Naive thymus-derived CD4-positive, alpha-beta T cell (primary cell): ENCODE data around the gene ATP6V0E1. TPM values are rescaled to one million over a fixed set of nuclear protein-coding genes. Genes with fewer than 3 reads are reported as not detected.
"Not testable (repeated sequence)": the region's sequence is repeated elsewhere in the genome, so short reads cannot be mapped to it uniquely, and the experiment has no call there.

ENCODE experiments used
- ATAC-seq: fragments of 150-1000 bp; cut with Tn5 transposase; 2 replicates; pipeline ENCODE4 v1.10.0; 2021; ENCODE audit warnings: mild to moderate bottlenecking, moderate library complexity
- CTCF ChIA-PET: fragments of 350-600 bp; sonication (Branson Sonifier 250); formaldehyde crosslinking; loops from one replicate; lab custom pipeline; 2021; ENCODE audit warnings: antibody characterized with exemption; lab: Charles Lee
- POLR2A ChIA-PET: fragments of 350-600 bp; sonication (Branson Sonifier 250); formaldehyde crosslinking; loops from one replicate; lab custom pipeline; 2021; ENCODE audit warnings: antibody characterized with exemption, inconsistent platforms; lab: Charles Lee
- DNase-seq, 9 donors: peaks; one replicate each; pipeline versions ENCODE4 v3.0.0 to v3.0.0-alpha.2; 2020 to 2022; ENCODE audit warnings: mixed read lengths in 1 of 9
- H3K27ac ChIP-seq: one replicate; pipeline ENCODE4 v1.7.0; 2013; ENCODE audit warnings: mild to moderate bottlenecking, low read depth, low read length, moderate library complexity
- H3K27me3 ChIP-seq, 2 donors: one replicate each; pipeline ENCODE4 v1.7.0; 2013; ENCODE audit warnings: low read length in 2 of 2, mild to moderate bottlenecking in 2 of 2, moderate library complexity in 2 of 2; ENCODE audit not compliant: control insufficient read depth in 2 of 2, insufficient read depth in 2 of 2
- H3K36me3 ChIP-seq, 3 experiments: 1 replicate in 2 of 3; 2 replicates in 1 of 3; pipeline ENCODE4 v1.7.0; 2013; ENCODE audit warnings: low read length in 3 of 3, mild to moderate bottlenecking in 3 of 3, moderate library complexity in 1 of 3; ENCODE audit not compliant: insufficient read depth in 3 of 3, control insufficient read depth in 2 of 3
- H3K4me1 ChIP-seq, 2 donors: one replicate each; pipeline ENCODE4 v1.7.0; 2013; ENCODE audit warnings: low read length in 2 of 2, mild to moderate bottlenecking in 2 of 2, moderate library complexity in 1 of 2; ENCODE audit not compliant: control insufficient read depth in 2 of 2, insufficient read depth in 2 of 2
- H3K4me3 ChIP-seq: 2 replicates; pipeline ENCODE4 v1.7.0; 2013; ENCODE audit warnings: mild to moderate bottlenecking, low read length
- H3K9me3 ChIP-seq, 3 experiments: 1 replicate in 2 of 3; 2 replicates in 1 of 3; pipeline ENCODE4 v1.7.0; 2013; ENCODE audit warnings: low read length in 3 of 3; ENCODE audit not compliant: control insufficient read depth in 2 of 3
- H3K27ac Mint-ChIP-seq, 9 donors: one replicate each; pipeline ENCODE4 v1.8.0; 2020 to 2022; ENCODE audit warnings: mixed read lengths in 9 of 9, mild to moderate bottlenecking in 8 of 9, moderate library complexity in 5 of 9, inconsistent platforms in 2 of 9
- H3K27me3 Mint-ChIP-seq, 5 donors: one replicate each; pipeline ENCODE4 v1.8.0; 2021 to 2022; ENCODE audit warnings: mixed read lengths in 5 of 5, mild to moderate bottlenecking in 1 of 5
- H3K36me3 Mint-ChIP-seq, 5 donors: one replicate each; pipeline ENCODE4 v1.8.0; 2020 to 2022; ENCODE audit warnings: mixed read lengths in 5 of 5, mild to moderate bottlenecking in 3 of 5, inconsistent platforms in 1 of 5
- H3K4me1 Mint-ChIP-seq, 7 donors: one replicate each; pipeline ENCODE4 v1.8.0; 2020 to 2022; ENCODE audit warnings: mixed read lengths in 7 of 7, mild to moderate bottlenecking in 3 of 7, inconsistent platforms in 1 of 7
- H3K4me3 Mint-ChIP-seq, 10 donors: one replicate each; pipeline ENCODE4 v1.8.0; 2020 to 2022; ENCODE audit warnings: mild to moderate bottlenecking in 10 of 10, mixed read lengths in 10 of 10, moderate library complexity in 6 of 10, inconsistent platforms in 2 of 10
- H3K9me3 Mint-ChIP-seq, 11 donors: one replicate each; pipeline ENCODE4 v1.8.0; 2020 to 2022; ENCODE audit warnings: mixed read lengths in 11 of 11, mild to moderate bottlenecking in 4 of 11, inconsistent platforms in 1 of 11, moderate library complexity in 1 of 11
- intact Hi-C, 2 donors: fragments of 100-400 bp; cut with micrococcal nuclease; formaldehyde crosslinking; loops; one replicate each; pipeline ENCODE4 v1.15.1; 2023
- polyA plus RNA-seq, 2 donors: library from polyadenylated mRNA; unstranded; fragments of 300-500 nt; fragmentation: Illumina TruSeq; gene quantifications; one replicate each; pipeline ENCODE4 v1.2.3, GENCODE V29; 2021
- total RNA-seq, 6 experiments: library from RNA in 5 of 6; stranded (reverse) in 5 of 6; gene quantifications; 1 replicate in 5 of 6; 2 replicates in 1 of 6; pipeline ENCODE4 v1.2.3 and lab custom pipeline; 2021 to 2026

The ATP6V0E1 gene
- total and polyA plus RNA-seq, 7 experiments from 2014 or later = 61.8 to 455 (median 142) TPM

DNA sequence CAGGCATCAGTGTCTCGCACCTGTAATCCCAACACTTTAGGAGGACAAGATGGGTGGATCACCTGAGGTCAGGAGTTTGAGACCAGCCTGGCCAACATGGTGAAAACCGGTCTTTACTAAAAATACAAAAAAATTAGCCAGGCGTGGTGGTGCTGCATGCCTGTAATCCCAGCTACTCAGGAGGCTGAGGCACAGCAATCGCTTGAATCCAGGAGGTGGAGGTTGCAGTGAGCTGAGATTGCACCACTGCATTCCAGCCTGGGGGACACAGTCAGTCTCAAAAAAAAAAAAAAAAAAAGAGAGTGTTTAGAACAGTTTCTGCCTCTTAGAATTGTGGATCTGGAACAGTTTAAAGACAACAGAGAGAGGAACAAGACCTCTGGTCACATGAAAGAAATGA, 92.9 kb downstream of the ATP6V0E1 start:
- H3K4me1 ChIP-seq, H3K9me3 Mint-ChIP-seq, H3K27me3 ChIP-seq, H3K9me3 ChIP-seq, H3K27me3 Mint-ChIP-seq, CTCF ChIA-PET, H3K4me3 ChIP-seq, DNase-seq, ATAC-seq, H3K27ac ChIP-seq, intact Hi-C loops: not testable (repeated sequence)
- POLR2A ChIA-PET = interaction anchor here (1.0 kb wide), 1 partner anchor 19 kb away, joined by 3 read pairs; no protein-coding TSS in a partner anchor
- peak overlapping the region in 1 of 9 donors; percentile 25 for H3K27ac Mint-ChIP-seq
- peak overlapping the region in 1 of 10 donors; percentile 14 for H3K4me3 Mint-ChIP-seq
- peaks cover 0 to 11% (median 5%) of the 10 kb centered on the region in 3 experiments for H3K36me3 ChIP-seq
- peaks cover 5 to 41% (median 34%) of the 10 kb centered on the region in 5 donors for H3K36me3 Mint-ChIP-seq
- H3K4me1 Mint-ChIP-seq = peaks cover 4 to 76% (median 72%) of the 10 kb centered on the region in 7 donors

DNA sequence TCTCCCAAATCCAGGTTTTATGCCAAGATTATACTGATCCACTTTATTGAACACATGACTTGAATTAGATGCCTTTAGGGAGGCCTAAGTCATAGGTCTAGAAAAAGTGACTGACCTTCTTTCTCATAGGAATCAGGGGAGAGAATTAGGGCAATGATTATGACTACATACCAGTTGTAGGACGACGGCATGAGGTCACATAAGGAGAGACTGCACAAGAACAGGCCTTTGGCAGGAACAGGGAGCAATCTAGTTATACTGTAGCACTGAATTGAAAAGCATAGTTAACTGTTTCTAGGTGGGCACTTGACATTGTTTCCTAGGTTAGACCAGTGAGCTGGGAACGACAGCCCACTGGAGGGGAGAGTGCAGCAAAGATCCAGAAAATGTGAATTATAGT, 95.3 kb downstream of the ATP6V0E1 start:
- H3K4me3 ChIP-seq = no peak overlapping the region

More for the DNA sequence above, 95.3 kb downstream of the ATP6V0E1 start:
- intact Hi-C loops = loop anchor here in 1 of 2 donors (2.0 kb wide), 1 partner anchor 14 kb away; no protein-coding TSS in a partner anchor
- no peaks in the 10 kb centered on the region for H3K27me3 ChIP-seq
- peaks cover 2 to 21% (median 5%) of the 10 kb centered on the region in 3 experiments for H3K36me3 ChIP-seq
- ChIA-PET CTCF (no interaction called here), POLR2A (no interaction called here)
- no peak overlapping the region for H3K27ac ChIP-seq
- H3K27me3 Mint-ChIP-seq = no peaks in the 10 kb centered on the region
- no peak for ATAC-seq
- H3K36me3 Mint-ChIP-seq = peaks cover 7 to 47% (median 36%) of the 10 kb centered on the region in 5 donors
- no peak for DNase-seq
- no peak overlapping the region for H3K4me3 Mint-ChIP-seq
- peak overlapping the region in 3 of 9 donors; percentile 28 to 48 (median 36) for H3K27ac Mint-ChIP-seq
- H3K9me3 Mint-ChIP-seq = peaks cover 0 to 4% (median 0%) of the 10 kb centered on the region in 11 donors
- H3K4me1 Mint-ChIP-seq = peaks cover 4 to 68% (median 58%) of the 10 kb centered on the region in 7 donors
- H3K4me1 ChIP-seq = peaks cover 0 to 5% of the 10 kb centered on the region in 2 donors
- H3K9me3 ChIP-seq = no peaks in the 10 kb centered on the region

Other genes starting within 250 kb of the ATP6V0E1 start
- gene DUSP1, start 212.6 kb upstream of the ATP6V0E1 start, total RNA-seq = 1,000 to 10,000 TPM in 2 of 5 experiments, 10 to 100 TPM in 2, 1 to 10 TPM in 1; 5.4 to 2,522 (median 40.7) TPM
- 10 to 100 TPM; 53.5 to 81.3 TPM for gene DUSP1, start 212.6 kb upstream of the ATP6V0E1 start, polyA plus RNA-seq
- gene ERGIC1, start 149.5 kb upstream of the ATP6V0E1 start, total RNA-seq = 10 to 100 TPM; 44.4 to 71.3 (median 53.5) TPM
- 10 to 100 TPM; 18.3 to 18.9 TPM for gene ERGIC1, start 149.5 kb upstream of the ATP6V0E1 start, polyA plus RNA-seq
- gene RPL26L1, start 24.3 kb upstream of the ATP6V0E1 start, total RNA-seq = 10 to 100 TPM in 3 of 5 experiments, 1 to 10 TPM in 2; 9.6 to 40.0 (median 12.9) TPM
- gene RPL26L1, start 24.3 kb upstream of the ATP6V0E1 start, polyA plus RNA-seq = 10 to 100 TPM; 29.7 to 37.1 TPM
- 100 to 1,000 TPM in 4 of 5 experiments, 10 to 100 TPM in 1; 18.9 to 105 (median 102) TPM for gene CREBRF, start 72.6 kb downstream of the ATP6V0E1 start, total RNA-seq
- gene CREBRF, start 72.6 kb downstream of the ATP6V0E1 start, polyA plus RNA-seq = 10 to 100 TPM; 61.7 to 67.5 TPM
- gene BNIP1, start 160.8 kb downstream of the ATP6V0E1 start, total RNA-seq = 10 to 100 TPM in 3 of 5 experiments, 1 to 10 TPM in 2; 5.5 to 23.2 (median 15.3) TPM
- gene BNIP1, start 160.8 kb downstream of the ATP6V0E1 start, polyA plus RNA-seq = 10 to 100 TPM in 1 of 2 donors, 1 to 10 TPM in 1; 5.8 to 19.6 TPM